ENCODE data around the gene PCDHGA4. TPM values are rescaled to one million over a fixed set of nuclear protein-coding genes. Genes with fewer than 3 reads are reported as not detected.
"Not testable (repeated sequence)": the region's sequence is repeated elsewhere in the genome, so short reads cannot be mapped to it uniquely, and the experiment has no call there.

Gene PCDHGA4
- total RNA-seq, 1 experiment from 2014 or later, result 0.07 TPM

GRCh38 chr5:141371572-141372475 lies 17.0 kb downstream of the PCDHGA4 start:
- Mint-ChIP-seq H3K4me1 (ENCODE audit: low read depth, unreplicated experiment) (no peaks in the 10 kb centered on the region), H3K27ac (ENCODE audit: unreplicated experiment) (no peak overlapping the region), H3K36me3 (ENCODE audit: insufficient read depth, unreplicated experiment) (peaks cover 9% of the 10 kb centered on the region), H3K4me3 (ENCODE audit: low read depth, unreplicated experiment) (no peak overlapping the region), H3K9me3 (ENCODE audit: low read depth, unreplicated experiment) (peaks cover 9% of the 10 kb centered on the region), H3K27me3 (ENCODE audit: unreplicated experiment) (no peaks in the 10 kb centered on the region)
- intact Hi-C loops (cut with micrococcal nuclease; ENCODE audit: unreplicated experiment), result no loop called here
- BruUV-seq (replicated peaks), result no TSS peak
- no peak for TF ChIP-seq CTCF (IDR thresholded peaks at IDR 0.05; ENCODE audit: unreplicated experiment)
- DNase-seq, result no peak
- CTCF ChIA-PET, result no interaction called here

- no peaks in the 10 kb centered on the region for H3K27me3 Mint-ChIP-seq (ENCODE audit: unreplicated experiment)
- intact Hi-C loops (cut with micrococcal nuclease; ENCODE audit: unreplicated experiment), result no loop called here
- no peak for DNase-seq
- H3K9me3 Mint-ChIP-seq (ENCODE audit: low read depth, unreplicated experiment), result peaks cover 9% of the 10 kb centered on the region
- CTCF ChIA-PET, result no interaction called here
- no peak within 1 kb of the TSS for H3K27ac Mint-ChIP-seq (ENCODE audit: unreplicated experiment)
- H3K4me1 Mint-ChIP-seq (ENCODE audit: low read depth, unreplicated experiment), result no peaks in the 10 kb centered on the region
- no peak within 1 kb of the TSS for H3K4me3 Mint-ChIP-seq (ENCODE audit: low read depth, unreplicated experiment)
- TF ChIP-seq CTCF (IDR thresholded peaks at IDR 0.05; ENCODE audit: unreplicated experiment), result no peak
- no TSS peak for BruUV-seq (replicated peaks)
- H3K36me3 Mint-ChIP-seq (ENCODE audit: insufficient read depth, unreplicated experiment), result peaks cover 9% of the 10 kb centered on the region
These were observed 19.0 kb downstream of the PCDHGA4 start, which contains the start of gene PCDHGA6 for GRCh38 chr5:141373673-141374317. Gene PCDHGA6 (plus strand): TSS chr5:141373891. CDS start chr5:141374084, 193 bp downstream.

- BruUV-seq (replicated peaks), result no TSS peak
- intact Hi-C loops (cut with micrococcal nuclease; ENCODE audit: unreplicated experiment), result no loop called here
- no peak overlapping the region for H3K4me3 Mint-ChIP-seq (ENCODE audit: low read depth, unreplicated experiment)
- DNase-seq, result no peak
- no peaks in the 10 kb centered on the region for H3K27me3 Mint-ChIP-seq (ENCODE audit: unreplicated experiment)
- no peak overlapping the region for H3K27ac Mint-ChIP-seq (ENCODE audit: unreplicated experiment)
- H3K4me1 Mint-ChIP-seq (ENCODE audit: low read depth, unreplicated experiment), result no peaks in the 10 kb centered on the region
- H3K36me3 Mint-ChIP-seq (ENCODE audit: insufficient read depth, unreplicated experiment), result peaks cover 9% of the 10 kb centered on the region
- CTCF ChIA-PET, result no interaction called here
- TF ChIP-seq CTCF (IDR thresholded peaks at IDR 0.05; ENCODE audit: unreplicated experiment), result no peak
- peaks cover 9% of the 10 kb centered on the region for H3K9me3 Mint-ChIP-seq (ENCODE audit: low read depth, unreplicated experiment)
These were observed 19.8 kb downstream of the PCDHGA4 start for GRCh38 chr5:141374627-141375026.

- H3K27me3 Mint-ChIP-seq (ENCODE audit: unreplicated experiment); DNase-seq; CTCF ChIA-PET: not testable (repeated sequence)
These were observed 20.8 kb downstream of the PCDHGA4 start for GRCh38 chr5:141375444-141376155.

More at GRCh38 chr5:141375444-141376155, 20.8 kb downstream of the PCDHGA4 start:
- intact Hi-C loops (cut with micrococcal nuclease; ENCODE audit: unreplicated experiment); H3K27ac Mint-ChIP-seq (ENCODE audit: unreplicated experiment); BruUV-seq (replicated peaks); H3K36me3 Mint-ChIP-seq (ENCODE audit: insufficient read depth, unreplicated experiment); H3K4me1 Mint-ChIP-seq (ENCODE audit: low read depth, unreplicated experiment); H3K4me3 Mint-ChIP-seq (ENCODE audit: low read depth, unreplicated experiment): not testable (repeated sequence)
- H3K9me3 Mint-ChIP-seq (ENCODE audit: low read depth, unreplicated experiment), result peaks cover 11% of the 10 kb centered on the region
